ENCODE data around the gene DOCK10. TPM values are rescaled to one million over a fixed set of nuclear protein-coding genes. Genes with fewer than 3 reads are reported as not detected.

The DOCK10 gene
- total and polyA plus RNA-seq, 9 of the 15 experiments (the other 6 are each of a cell fraction or from before 2014, with no cell fraction given): 0.01 to 0.87 (median 0.18) TPM

DNA sequence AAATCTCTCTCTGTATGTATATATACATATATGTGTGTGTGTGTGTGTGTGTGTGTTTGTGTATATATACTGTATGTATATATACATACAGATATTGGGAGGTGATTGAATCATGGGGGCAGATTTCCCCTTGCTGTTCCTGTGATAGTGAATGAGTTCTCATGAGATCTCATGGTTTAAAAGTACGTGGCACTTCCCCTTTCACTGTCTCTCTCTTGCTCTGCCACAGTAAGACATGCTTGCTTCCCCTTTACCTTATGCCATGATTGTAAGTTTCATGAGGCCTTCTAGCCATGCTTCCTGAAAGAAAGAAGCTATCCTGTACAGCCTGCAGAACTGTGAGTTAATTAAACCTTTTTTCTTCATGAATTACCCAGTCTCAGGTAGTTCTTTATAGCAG is 307.3 kb downstream of the DOCK10 start (continued):
- TF ChIP-seq, protein P1, sequence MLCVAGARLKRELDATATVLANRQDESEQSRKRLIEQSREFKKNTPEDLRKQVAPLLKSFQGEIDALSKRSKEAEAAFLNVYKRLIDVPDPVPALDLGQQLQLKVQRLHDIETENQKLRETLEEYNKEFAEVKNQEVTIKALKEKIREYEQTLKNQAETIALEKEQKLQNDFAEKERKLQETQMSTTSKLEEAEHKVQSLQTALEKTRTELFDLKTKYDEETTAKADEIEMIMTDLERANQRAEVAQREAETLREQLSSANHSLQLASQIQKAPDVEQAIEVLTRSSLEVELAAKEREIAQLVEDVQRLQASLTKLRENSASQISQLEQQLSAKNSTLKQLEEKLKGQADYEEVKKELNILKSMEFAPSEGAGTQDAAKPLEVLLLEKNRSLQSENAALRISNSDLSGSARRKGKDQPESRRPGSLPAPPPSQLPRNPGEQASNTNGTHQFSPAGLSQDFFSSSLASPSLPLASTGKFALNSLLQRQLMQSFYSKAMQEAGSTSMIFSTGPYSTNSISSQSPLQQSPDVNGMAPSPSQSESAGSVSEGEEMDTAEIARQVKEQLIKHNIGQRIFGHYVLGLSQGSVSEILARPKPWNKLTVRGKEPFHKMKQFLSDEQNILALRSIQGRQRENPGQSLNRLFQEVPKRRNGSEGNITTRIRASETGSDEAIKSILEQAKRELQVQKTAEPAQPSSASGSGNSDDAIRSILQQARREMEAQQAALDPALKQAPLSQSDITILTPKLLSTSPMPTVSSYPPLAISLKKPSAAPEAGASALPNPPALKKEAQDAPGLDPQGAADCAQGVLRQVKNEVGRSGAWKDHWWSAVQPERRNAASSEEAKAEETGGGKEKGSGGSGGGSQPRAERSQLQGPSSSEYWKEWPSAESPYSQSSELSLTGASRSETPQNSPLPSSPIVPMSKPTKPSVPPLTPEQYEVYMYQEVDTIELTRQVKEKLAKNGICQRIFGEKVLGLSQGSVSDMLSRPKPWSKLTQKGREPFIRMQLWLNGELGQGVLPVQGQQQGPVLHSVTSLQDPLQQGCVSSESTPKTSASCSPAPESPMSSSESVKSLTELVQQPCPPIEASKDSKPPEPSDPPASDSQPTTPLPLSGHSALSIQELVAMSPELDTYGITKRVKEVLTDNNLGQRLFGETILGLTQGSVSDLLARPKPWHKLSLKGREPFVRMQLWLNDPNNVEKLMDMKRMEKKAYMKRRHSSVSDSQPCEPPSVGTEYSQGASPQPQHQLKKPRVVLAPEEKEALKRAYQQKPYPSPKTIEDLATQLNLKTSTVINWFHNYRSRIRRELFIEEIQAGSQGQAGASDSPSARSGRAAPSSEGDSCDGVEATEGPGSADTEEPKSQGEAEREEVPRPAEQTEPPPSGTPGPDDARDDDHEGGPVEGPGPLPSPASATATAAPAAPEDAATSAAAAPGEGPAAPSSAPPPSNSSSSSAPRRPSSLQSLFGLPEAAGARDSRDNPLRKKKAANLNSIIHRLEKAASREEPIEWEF (CRISPR knock-in tag; IDR thresholded peaks at IDR 0.05): no peak
- TF ChIP-seq POLR3A (IDR thresholded peaks at IDR 0.05; ENCODE audit: borderline replicate concordance, extremely low read depth, insufficient read depth, insufficient read length) (no peak), ZNF644 (tag; IDR thresholded peaks at IDR 0.05; ENCODE audit: low read depth) (no peak), RBM39 (optimal IDR thresholded peaks at IDR 0.05; ENCODE audit: low read depth, low read length) (no peak)

DNA sequence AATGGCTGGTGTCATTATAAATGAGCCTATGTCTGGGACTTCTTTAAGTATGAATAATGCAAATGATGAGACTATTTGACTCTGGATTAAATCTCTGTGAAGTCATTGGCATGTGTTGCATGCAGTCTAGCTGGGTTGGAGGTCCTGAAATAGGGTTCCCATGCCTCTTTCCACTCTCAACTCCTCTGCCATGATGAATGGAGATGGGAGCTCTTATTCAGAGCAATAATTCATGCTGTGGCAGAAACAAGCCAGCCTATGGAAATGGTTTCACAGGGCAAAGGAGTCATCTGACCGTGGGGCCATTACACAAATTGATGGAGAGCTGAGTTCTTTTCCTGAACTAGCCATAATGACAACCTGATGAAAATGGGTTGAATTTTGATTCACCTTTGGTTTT is 310.6 kb downstream of the DOCK10 start:
- no peak for FAIRE-seq

More for the DNA sequence above, 310.6 kb downstream of the DOCK10 start:
- ChIA-PET POLR2A (interaction anchor here (1.3 kb wide), 1 partner anchor 9 kb away, joined by 3 read pairs; no protein-coding TSS in a partner anchor), CTCF (ENCODE audit: low intra/inter-chr PET ratio) (no interaction called here)
- no peaks in the 10 kb centered on the region for H4K20me1 ChIP-seq (replicated peaks; ENCODE audit: control insufficient read depth, insufficient read depth, low read length)
- H3K4me2 ChIP-seq (ENCODE audit: insufficient read depth, low read length): no peak overlapping the region
- H3K36me3 ChIP-seq (ENCODE audit: control insufficient read depth, insufficient read depth, low read length): no peaks in the 10 kb centered on the region
- no peaks in the 10 kb centered on the region for H3K9me1 ChIP-seq (ENCODE audit: control insufficient read depth, insufficient read depth, low read length)
- in situ Hi-C loops (cut with MboI) (no loop called here), intact Hi-C loops (cut with micrococcal nuclease) (no loop called here)
- H3K4me3 ChIP-seq: no peak overlapping the region
- H3K27ac ChIP-seq (ENCODE audit: extremely low read depth, low read depth, low read length): no peak overlapping the region
- H2AFZ ChIP-seq (ENCODE audit: low read depth, low read length): no peak overlapping the region
- H3K79me2 ChIP-seq (ENCODE audit: control insufficient read depth, insufficient read depth, low read length): no peaks in the 10 kb centered on the region
- ATAC-seq: no peak
- no peaks in the 10 kb centered on the region for H3K4me1 ChIP-seq (replicated peaks in 1 of 2; ENCODE audit: control insufficient read depth in 2 of 2, insufficient read depth in 2 of 2, low read length in 2 of 2)
- H3K9me3 ChIP-seq (replicated peaks; ENCODE audit: control insufficient read depth, insufficient read depth, low read depth, low read length): no peaks in the 10 kb centered on the region
- WGBS (ENCODE audit: insufficient coverage, low coverage, missing lambda C conversion rate): 0% methylated on average over 1 of the region's 1 CpG
- no peaks in the 10 kb centered on the region for H3K27me3 ChIP-seq (ENCODE audit: control insufficient read depth in 2 of 2, insufficient read depth in 2 of 2, low read length in 2 of 2)
- DNase-seq (ENCODE audit: extremely low read depth in 1 of 4, low spot score in 3 of 4): no peak
- H3K9ac ChIP-seq (ENCODE audit: insufficient read depth in 1 of 2, low read depth in 2 of 2, low read length in 2 of 2): no peak overlapping the region
- TF ChIP-seq PPARD (CRISPR knock-in tag; IDR thresholded peaks at IDR 0.05): no peak
- TF ChIP-seq, protein P2, sequence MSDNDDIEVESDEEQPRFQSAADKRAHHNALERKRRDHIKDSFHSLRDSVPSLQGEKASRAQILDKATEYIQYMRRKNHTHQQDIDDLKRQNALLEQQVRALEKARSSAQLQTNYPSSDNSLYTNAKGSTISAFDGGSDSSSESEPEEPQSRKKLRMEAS (CRISPR knock-in tag; IDR thresholded peaks at IDR 0.05): no peak
- TF ChIP-seq ZNF324 (CRISPR knock-in tag; IDR thresholded peaks at IDR 0.05): no peak
- no TSS peak for BruUV-seq (replicated peaks)

Measured in K562 (cell line).